Measurements from ENCODE around the gene VAPA. TPM values are rescaled to one million over a fixed set of nuclear protein-coding genes. Genes with fewer than 3 reads are reported as not detected.
A peak's percentile ranks its signal among the peaks of the same experiment; 100 is the strongest.

VAPA gene
- total and polyA plus RNA-seq, 9 of the 15 experiments (the other 6 are each of a cell fraction or from before 2014, with no cell fraction given), result 219 to 902 (median 526) TPM

DNA sequence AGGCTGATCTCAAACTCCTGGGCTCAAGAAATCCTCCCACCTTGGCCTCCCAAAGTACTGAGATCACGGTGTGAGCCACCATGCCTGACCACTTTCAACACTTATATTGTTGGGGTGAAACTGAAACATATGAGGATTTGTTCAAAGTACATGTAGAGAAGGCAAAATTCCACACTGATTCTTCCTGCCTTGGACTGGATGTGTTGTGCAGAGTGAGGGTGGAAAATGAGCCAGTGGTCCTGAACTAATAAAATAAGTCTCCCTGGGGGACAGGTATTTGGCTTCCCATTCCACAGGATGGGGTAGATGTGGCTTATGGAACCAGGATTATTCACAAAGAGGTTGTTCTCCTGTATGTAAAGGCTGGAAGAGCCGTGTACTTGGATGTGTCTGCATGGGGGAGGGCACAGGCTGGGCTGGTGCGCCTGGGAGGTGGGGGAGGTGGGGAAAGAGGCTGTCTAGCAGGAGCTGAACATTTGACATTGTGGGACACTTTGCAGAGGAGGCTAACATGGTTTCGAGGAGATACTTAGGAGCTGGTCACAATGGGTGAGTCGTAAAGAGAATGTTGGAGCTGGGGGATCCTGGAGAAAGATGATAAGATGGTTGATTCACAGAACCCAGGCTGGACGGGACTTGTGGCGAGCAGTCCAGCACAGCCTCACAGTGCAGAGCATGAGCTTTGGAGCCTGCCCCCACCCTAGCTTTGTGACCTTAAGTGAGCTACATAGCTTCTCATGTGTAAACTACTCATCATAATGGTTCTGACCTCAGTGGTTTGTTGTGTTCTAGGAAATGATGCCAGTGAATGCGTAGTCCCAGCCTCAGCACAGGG lies 28.4 kb upstream of the VAPA start, which contains the start of gene TXNDC2 (continued):
- TF ChIP-seq JUN (IDR thresholded peaks at IDR 0.05; ENCODE audit: borderline replicate concordance, low read depth, low read length), result peak; percentile 57; the same call in 1 of the 2 replicates
- TF ChIP-seq JUN (CRISPR knock-in tag; IDR thresholded peaks at IDR 0.05; ENCODE audit: borderline replicate concordance), result no peak
- TF ChIP-seq, protein P1, sequence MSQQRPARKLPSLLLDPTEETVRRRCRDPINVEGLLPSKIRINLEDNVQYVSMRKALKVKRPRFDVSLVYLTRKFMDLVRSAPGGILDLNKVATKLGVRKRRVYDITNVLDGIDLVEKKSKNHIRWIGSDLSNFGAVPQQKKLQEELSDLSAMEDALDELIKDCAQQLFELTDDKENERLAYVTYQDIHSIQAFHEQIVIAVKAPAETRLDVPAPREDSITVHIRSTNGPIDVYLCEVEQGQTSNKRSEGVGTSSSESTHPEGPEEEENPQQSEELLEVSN (IDR thresholded peaks at IDR 0.05; ENCODE audit: borderline replicate concordance in 1 of 2, extremely low read depth in 1 of 2, insufficient read depth in 1 of 2, insufficient read length in 1 of 2, low read depth in 1 of 2, low read length in 1 of 2, poor library complexity in 1 of 2, severe bottlenecking in 1 of 2), result peak; percentile 23 to 72
- TF ChIP-seq, protein P2, sequence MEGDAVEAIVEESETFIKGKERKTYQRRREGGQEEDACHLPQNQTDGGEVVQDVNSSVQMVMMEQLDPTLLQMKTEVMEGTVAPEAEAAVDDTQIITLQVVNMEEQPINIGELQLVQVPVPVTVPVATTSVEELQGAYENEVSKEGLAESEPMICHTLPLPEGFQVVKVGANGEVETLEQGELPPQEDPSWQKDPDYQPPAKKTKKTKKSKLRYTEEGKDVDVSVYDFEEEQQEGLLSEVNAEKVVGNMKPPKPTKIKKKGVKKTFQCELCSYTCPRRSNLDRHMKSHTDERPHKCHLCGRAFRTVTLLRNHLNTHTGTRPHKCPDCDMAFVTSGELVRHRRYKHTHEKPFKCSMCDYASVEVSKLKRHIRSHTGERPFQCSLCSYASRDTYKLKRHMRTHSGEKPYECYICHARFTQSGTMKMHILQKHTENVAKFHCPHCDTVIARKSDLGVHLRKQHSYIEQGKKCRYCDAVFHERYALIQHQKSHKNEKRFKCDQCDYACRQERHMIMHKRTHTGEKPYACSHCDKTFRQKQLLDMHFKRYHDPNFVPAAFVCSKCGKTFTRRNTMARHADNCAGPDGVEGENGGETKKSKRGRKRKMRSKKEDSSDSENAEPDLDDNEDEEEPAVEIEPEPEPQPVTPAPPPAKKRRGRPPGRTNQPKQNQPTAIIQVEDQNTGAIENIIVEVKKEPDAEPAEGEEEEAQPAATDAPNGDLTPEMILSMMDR (IDR thresholded peaks at IDR 0.05 in 2 of 3, conservative IDR thresholded peaks at IDR 0.05 in 1 of 3; ENCODE audit: insufficient read depth in 2 of 3, low read depth in 1 of 3, low read length in 3 of 3), result 0 out of 6 replicates have a peak, but pooled peaks of 1 of the 3 experiments have one; percentile 7
- no peak for TF ChIP-seq TARDBP (IDR thresholded peaks at IDR 0.05)
- TF ChIP-seq, protein P3, sequence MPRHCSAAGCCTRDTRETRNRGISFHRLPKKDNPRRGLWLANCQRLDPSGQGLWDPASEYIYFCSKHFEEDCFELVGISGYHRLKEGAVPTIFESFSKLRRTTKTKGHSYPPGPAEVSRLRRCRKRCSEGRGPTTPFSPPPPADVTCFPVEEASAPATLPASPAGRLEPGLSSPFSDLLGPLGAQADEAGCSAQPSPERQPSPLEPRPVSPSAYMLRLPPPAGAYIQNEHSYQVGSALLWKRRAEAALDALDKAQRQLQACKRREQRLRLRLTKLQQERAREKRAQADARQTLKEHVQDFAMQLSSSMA (CRISPR knock-in tag; IDR thresholded peaks at IDR 0.05), result no peak
- no peak for TF ChIP-seq EGR1 (conservative IDR thresholded peaks at IDR 0.05)
- TF ChIP-seq YY1 (IDR thresholded peaks at IDR 0.05; ENCODE audit: borderline replicate concordance in 1 of 3, control insufficient read depth in 1 of 3, extremely low read depth in 1 of 3, insufficient read depth in 3 of 3, insufficient read length in 1 of 3, insufficient replicate concordance in 2 of 3, low read depth in 1 of 3, low read length in 2 of 3), result peak in 1 of 3 experiments; percentile 47
- TF ChIP-seq POLR2AphosphoS5 (IDR thresholded peaks at IDR 0.05; ENCODE audit: control insufficient read depth, insufficient read depth, low read depth, low read length), result peak; percentile 44; the same call in 1 of the 2 replicates
- TF ChIP-seq POLR2A (conservative IDR thresholded peaks at IDR 0.05), result peak; percentile 52
- TF ChIP-seq, protein P4, sequence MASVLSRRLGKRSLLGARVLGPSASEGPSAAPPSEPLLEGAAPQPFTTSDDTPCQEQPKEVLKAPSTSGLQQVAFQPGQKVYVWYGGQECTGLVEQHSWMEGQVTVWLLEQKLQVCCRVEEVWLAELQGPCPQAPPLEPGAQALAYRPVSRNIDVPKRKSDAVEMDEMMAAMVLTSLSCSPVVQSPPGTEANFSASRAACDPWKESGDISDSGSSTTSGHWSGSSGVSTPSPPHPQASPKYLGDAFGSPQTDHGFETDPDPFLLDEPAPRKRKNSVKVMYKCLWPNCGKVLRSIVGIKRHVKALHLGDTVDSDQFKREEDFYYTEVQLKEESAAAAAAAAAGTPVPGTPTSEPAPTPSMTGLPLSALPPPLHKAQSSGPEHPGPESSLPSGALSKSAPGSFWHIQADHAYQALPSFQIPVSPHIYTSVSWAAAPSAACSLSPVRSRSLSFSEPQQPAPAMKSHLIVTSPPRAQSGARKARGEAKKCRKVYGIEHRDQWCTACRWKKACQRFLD (CRISPR knock-in tag; IDR thresholded peaks at IDR 0.05), result peak; percentile 81
- no peak for TF ChIP-seq SNRNP70 (optimal IDR thresholded peaks at IDR 0.05; ENCODE audit: low read depth, low read length)
- peak; percentile 88 for TF ChIP-seq OTX1 (CRISPR knock-in tag; IDR thresholded peaks at IDR 0.05)
